NCI-H748 (cell line): ENCODE results near the gene AP1G2.
"Not testable (repeated sequence)": the region's sequence is repeated elsewhere in the genome, so short reads cannot be mapped to it uniquely, and the experiment has no call there.

Source experiments
- DNase-seq: peaks from one replicate; lab custom pipeline; 2025; ENCODE audit not compliant: unreplicated experiment; lab: John Stamatoyannopoulos, UW

Gene AP1G2

DNA sequence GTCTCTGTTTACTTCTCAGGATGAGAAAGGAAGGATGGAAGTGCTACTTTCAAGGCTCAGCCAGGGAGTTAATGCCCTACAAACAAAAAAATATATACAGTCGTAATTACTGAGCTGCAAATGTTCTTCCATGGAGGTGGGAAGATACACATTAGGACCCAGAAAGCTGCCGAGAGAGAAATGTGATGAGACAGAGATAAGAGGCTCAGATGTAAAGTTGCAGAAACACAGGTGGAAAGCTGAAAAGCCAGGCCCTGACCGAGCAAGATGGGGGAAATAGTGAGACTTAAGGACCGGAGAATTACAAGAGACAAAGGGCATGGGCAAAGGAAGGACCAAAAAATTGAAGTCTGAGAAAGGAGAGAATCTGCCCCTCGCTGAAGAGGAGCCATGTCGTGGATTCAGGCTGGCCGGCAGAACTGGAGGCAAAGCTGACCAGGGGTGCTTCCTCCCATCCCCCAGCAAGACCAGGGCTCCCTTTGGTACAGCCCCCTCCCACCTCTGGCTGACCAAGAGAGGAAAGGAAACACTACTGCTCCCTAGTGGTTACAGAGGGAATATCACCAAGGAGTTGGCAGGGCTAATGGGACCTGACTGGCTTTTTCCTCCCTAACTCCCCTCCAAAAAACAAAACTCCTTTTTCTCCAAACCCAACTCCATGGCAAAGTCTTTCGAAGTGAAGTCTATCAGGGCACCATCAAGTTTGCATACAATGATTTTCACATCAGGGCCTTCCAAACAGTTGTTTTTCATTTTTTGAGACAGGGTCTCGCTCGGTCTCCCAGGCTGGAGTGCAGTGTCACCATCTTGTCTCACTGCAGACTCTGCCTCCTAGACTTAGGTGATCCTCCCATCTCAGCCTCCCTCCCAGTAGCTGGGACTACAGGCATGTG, 28.1 kb downstream of the AP1G2 start:
- peak; percentile 67 for DNase-seq

GRCh38 chr14:23538785-23539184, 28.8 kb downstream of the AP1G2 start:
- no peak for DNase-seq

DNA sequence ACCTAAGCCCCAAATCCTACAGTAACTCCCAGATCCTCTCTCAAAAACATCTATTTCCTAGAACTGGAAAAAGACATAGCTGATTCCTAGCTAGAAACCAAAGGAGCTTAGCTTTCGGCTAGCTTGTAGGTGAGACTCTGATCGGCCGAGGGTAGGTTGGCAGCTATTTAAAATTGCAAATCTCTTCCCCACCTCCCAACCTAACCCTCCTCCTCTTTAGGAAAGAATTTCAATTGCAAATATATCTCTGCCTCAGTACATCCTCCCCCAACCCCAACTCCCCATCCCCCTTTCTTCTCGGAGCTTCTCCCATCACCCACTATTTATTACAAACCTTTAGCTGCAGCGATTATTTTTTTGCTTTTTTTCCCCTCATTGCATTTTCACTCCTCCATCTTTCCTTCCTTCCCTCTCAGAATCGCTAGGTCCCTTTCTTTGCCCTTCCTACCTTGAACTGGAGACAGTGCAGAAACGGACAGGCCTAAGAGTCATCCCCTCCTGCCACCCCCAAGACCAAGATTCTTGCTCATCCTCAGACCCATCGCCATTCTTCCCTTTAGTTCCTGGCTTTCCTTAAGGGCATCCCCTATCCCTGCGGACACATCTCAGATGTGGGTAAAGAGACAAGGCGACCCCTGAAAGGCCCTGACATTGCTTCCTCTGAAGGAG, 29.4 kb downstream of the AP1G2 start:
- no peak for DNase-seq

GRCh38 chr14:23537351-23538049, 30.1 kb downstream of the AP1G2 start:
- no peak for DNase-seq

DNA sequence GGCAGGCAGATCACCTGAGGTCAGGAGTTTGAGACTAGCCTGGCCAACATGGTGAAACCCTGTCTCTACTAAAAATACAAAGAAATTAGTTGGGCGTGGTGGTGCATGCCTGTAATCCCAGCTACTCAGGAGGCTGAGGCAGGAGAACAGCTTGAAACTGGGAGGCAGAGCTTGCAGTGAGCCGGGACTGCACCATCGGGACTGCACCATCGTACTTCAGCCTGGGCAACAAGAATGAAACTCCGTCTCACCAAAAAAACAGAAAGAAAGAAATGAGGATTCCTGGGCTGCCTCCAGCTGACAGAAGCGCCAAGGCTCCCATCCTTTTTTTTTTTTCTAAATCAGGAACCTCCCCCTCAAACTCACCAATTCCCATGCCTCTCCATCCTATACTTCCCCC, 30.7 kb downstream of the AP1G2 start:
- DNase-seq: not testable (repeated sequence)

- no peak for DNase-seq
These were observed 31.1 kb downstream of the AP1G2 start for GRCh38 chr14:23536494-23536893.

DNA sequence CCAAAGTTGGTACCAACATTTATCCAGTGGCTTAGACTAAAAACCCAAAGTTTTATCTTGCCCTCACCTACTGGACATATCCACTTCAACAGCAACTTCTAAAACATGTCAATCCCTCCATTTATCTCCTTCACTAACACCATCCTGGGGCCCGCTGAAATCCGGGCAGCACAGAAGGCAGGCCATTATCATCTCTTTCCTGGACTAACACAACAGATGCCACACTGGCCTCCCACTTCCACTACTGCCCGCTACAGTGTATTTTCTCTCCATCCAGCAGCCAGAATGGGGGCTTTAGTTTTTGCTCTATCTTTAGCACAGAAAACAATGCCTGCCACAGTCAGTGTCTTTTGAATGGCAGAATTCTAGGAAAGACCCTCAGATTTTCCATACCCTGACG, 31.6 kb downstream of the AP1G2 start:
- DNase-seq: no peak

- no peak for DNase-seq
These were observed 33.7 kb downstream of the AP1G2 start for GRCh38 chr14:23533652-23534435.

GRCh38 chr14:23532658-23533057, 34.9 kb downstream of the AP1G2 start:
- no peak for DNase-seq

DNA sequence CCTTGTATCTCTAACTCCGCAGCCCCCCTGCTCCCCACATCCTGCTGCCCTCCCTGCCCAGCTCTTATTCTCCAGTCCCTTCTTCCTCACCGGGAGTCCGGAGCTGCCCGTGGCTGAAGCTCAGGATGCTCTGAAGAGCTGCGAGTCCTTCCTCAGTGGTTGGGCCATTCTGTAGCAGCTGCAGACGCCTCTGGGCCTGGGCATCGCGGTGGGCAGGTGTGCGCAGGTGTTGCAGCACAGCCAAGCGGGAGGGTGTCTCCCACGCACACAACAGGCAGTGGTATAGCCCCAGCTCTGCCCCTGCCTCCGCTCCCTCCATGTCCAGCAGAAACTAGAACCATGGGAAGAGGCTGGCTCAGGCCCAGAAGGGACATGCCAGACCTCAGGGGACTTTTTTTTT, 36.2 kb downstream of the AP1G2 start:
- no peak for DNase-seq

- no peak for DNase-seq
These were observed 37.1 kb downstream of the AP1G2 start for GRCh38 chr14:23530375-23531055.

GRCh38 chr14:23529016-23529415, 38.6 kb downstream of the AP1G2 start:
- DNase-seq: no peak

DNA sequence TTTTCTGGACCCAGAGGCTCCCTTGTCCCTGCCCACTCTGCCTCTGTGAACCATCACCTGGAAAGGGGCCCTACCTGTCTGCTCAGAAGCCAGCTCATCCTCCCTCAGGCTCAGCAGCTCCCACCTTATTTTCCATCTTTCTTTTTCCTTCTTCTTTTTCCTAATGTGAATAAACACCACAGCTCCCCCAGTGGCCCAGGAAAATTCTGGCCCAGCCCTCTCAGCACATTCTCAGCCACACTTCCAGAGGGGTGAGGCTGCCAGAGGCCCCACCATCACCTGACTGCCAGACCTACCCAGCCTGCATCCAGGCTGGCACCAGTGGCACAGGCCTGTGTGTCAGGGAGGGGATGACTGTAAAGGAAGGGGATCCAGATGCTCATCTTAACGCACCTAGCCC, 39.0 kb downstream of the AP1G2 start:
- DNase-seq: no peak

DNA sequence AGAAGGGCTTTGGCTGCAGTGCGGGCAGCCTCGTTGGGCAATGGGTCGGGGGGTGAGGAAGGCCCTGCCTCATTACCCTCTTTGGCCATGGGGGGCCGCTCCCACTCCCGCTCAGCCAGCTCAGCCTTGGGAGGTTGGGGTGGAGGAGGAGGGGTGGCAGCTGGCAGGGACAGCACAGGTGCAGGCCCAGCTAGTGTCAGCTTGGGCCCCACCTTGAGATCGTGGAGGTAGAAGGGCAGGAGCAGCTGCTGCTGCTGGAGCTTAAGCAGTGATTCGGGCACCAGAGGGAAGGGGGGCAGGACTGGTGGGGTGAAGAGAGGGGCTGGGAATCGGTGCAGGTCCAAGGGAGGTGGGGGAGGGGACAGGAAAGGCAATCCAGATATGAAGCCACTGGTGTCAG, 42.0 kb downstream of the AP1G2 start:
- no peak for DNase-seq

DNA sequence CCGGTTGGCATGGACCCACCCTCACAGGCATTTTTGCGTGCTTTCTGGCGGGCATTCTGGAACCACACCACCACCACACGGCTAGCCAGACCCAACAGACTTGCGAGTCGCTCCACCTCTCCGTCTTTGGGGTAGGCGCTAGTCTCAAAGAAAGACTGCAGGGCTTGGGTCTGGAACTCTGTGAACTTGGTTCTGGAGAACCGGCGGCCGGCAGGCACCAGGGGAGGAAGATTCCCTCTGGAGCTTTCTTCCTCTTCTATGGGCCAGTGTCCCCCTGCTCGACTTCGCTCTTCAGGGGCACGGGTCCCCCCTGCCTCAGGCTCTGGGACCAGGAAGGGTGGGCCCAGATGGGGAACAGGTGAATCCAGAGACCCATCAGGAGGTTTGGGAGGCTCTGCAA, 42.6 kb downstream of the AP1G2 start:
- no peak for DNase-seq

GRCh38 chr14:23523229-23524016, 44.2 kb downstream of the AP1G2 start:
- DNase-seq: no peak

- DNase-seq: no peak
These were observed 44.9 kb downstream of the AP1G2 start for GRCh38 chr14:23522643-23523198.

DNA sequence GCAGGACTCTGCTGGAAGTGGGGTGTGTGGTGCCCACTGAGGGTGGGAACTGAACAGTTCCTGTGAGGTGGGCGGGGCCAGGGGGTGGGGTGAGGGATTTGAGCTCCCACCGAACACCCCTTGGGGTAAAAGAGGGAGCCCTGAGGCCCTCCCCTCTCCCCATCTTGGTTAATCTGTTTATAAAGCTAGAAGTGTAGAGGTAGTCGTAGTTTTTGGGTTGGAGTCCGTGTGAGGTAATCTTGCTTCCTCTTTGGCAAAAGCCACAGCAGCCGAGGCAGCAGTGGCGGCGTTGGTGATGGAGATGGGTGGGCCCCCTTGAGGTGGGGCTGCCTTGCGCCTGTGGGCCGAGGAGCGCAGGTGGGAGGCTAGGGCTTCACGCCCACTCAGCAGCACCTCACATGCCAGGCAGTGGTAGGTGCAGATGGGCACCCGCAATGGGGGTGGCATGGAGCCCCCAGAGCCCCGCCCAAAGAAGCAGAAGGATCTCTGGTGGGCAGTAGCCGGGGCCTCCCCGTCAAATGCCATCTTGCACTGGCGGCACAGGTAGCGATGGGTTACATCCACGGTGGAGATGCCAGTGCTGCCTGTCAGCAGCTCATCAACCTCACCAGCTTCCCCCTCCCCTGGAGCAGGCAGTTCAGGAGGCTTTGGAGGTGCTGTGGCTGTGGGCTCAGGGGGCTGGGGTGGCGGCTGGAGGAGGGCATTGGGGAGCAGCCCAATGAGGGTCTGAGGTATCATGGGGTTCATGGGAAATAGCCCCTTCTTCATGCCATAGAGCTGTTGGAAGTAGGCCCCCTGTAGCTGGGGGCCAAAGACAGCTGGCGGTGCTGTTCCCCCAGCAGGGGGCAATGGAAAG, 45.6 kb downstream of the AP1G2 start:
- no peak for DNase-seq
